ENCODE data around the gene USP13. TPM values are rescaled to one million over a fixed set of nuclear protein-coding genes. Genes with fewer than 3 reads are reported as not detected.
"Not testable (repeated sequence)": the region's sequence is repeated elsewhere in the genome, so short reads cannot be mapped to it uniquely, and the experiment has no call there.

The USP13 gene
- total RNA-seq, 2 experiments from 2014 or later, result 9.5 to 13.3 TPM

DNA sequence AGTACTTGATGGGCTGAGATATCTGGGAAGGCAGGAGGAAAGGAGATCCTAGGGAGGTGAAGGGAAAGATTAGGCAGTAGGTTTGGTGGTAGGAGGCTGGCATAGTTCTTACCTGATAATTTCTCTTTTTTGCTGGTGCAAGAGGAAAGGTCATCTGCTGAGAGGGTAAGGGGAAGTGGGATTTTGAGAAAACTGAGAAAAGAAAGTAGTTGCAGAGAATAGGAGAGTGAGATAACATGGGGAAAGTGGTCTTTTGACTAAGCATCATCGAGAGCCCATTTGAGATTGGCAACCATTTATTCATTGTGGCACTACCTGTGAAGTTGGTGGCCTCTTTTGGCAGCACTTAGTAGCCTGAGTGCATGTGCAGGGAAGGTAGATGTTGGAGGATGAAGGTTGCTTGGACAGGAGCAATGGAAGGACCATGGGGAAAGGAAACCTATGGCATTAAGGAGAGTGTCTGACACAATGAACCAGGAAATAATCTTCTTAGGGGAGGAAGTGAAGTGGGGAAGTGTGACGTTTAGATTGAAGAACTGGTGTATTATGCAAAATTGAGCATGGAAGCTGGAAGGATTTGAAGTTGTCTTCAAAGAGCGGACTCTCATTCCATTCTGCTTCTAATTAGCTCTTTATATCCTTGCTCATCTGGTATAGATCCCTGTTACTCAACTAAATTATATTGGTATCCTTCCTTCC lies 21.9 kb upstream of the USP13 start:
- H3K4me3 Mint-ChIP-seq, result no peak overlapping the region
- CTCF ChIA-PET, result no interaction called here
- H3K36me3 Mint-ChIP-seq, result peaks cover 1% of the 10 kb centered on the region
- H3K9me3 Mint-ChIP-seq (ENCODE audit: low read depth), result no peaks in the 10 kb centered on the region
- H3K4me1 Mint-ChIP-seq, result no peaks in the 10 kb centered on the region
- no peak overlapping the region for H3K27ac Mint-ChIP-seq
- no peaks in the 10 kb centered on the region for H3K27me3 Mint-ChIP-seq
- ATAC-seq (no peak), DNase-seq (no peak)

DNA sequence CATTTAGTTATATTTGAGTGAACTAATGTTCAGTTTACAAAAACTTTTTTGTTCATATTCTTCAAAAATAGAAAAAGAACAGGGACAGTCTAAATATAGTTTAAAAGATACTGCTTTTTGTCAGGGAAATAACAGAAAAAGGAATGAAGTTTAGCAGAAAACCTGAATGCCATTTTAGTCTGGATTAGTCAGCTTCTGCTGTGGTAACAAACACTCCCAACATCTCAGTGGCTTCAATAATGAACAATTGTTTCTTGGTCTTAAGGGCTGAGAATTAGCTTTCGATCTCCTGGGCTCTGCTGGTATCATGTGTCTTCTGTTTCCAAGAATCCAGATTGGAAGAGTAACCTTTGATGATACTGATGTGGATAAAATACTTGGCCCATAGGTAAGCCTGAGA lies 12.4 kb upstream of the USP13 start:
- ATAC-seq (no peak), DNase-seq (no peak)
- Mint-ChIP-seq H3K4me3 (no peak overlapping the region), H3K27ac (no peak overlapping the region), H3K36me3 (no peaks in the 10 kb centered on the region), H3K27me3 (no peaks in the 10 kb centered on the region), H3K9me3 (ENCODE audit: low read depth) (no peaks in the 10 kb centered on the region), H3K4me1 (peaks cover 8% of the 10 kb centered on the region)
- CTCF ChIA-PET, result no interaction called here

DNA sequence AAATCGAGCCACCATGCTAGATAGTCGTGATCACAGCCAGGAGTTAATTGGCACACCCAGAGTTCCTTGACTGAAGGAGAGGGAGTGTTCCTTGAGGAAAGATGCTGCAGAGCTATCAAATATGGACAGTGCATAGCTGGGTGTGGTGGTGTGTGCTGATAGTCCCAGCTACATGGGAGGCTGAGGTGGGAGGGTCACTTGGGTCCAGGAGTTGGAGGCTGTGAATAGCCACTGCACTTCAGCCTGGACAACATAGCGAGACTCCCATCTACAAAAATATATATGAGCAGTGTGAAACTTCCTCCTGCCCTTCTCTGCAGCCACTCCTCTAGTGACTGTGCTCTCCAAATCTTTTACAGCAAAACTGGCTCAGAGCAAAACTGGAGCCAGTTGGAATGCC lies 10.0 kb upstream of the USP13 start:
- DNase-seq (no peak), ATAC-seq (no peak)
- Mint-ChIP-seq H3K9me3 (ENCODE audit: low read depth) (no peaks in the 10 kb centered on the region), H3K27me3 (no peaks in the 10 kb centered on the region), H3K27ac (no peak overlapping the region), H3K4me1 (peaks cover 8% of the 10 kb centered on the region), H3K36me3 (no peaks in the 10 kb centered on the region), H3K4me3 (no peak overlapping the region)
- CTCF ChIA-PET, result no interaction called here

DNA sequence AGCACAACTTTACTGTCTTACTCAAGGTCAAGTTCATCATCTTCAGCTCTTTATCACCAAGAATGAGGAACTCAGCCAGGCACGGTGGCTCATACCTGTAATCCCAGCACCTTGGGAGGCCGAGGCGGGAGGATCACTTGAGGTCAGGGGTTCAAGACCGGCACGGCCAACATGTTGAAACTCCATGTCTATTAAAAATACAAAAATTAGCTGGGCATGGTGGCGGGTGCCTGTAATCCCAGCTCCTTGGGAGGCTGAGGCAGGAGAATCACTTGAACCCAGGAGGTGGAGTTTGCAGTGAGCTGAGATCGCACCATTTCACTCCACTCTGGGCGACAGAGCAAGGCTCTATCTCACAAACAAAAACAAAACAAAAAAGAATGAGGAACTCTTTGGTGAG lies 9.0 kb upstream of the USP13 start:
- DNase-seq, H3K36me3 Mint-ChIP-seq: not testable (repeated sequence)

DNA sequence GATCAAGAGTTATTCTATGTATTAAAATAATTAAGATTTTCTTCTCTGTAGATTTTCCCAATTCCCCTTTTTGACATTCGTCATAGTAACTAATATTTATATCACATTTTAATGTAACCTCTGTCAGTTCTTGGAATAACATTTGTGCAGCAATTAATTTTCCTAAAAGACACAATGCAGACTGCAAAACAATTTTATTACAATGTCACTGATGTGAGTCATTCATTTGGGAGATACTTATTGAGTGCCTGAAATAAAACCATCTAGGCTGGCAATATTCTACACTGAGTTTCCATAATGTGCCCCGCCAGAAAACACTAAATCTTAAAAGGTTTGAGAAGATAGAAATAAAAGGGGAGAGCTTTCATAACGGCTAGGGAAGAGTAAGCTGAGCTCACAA lies 6.7 kb upstream of the USP13 start:
- H3K4me3 Mint-ChIP-seq, result no peak overlapping the region
- ATAC-seq, result no peak

More for the DNA sequence above, 9.0 kb upstream of the USP13 start:
- not testable (repeated sequence) for H3K27me3 Mint-ChIP-seq; H3K4me1 Mint-ChIP-seq; H3K4me3 Mint-ChIP-seq; ATAC-seq; H3K9me3 Mint-ChIP-seq (ENCODE audit: low read depth); H3K27ac Mint-ChIP-seq
- CTCF ChIA-PET, result interaction anchor here (0.9 to 1.4 kb wide), 3 partner anchors 9 to 73 kb away, joined by 3 to 4 read pairs (median 3); partner anchors contain the start of gene USP13

DNA sequence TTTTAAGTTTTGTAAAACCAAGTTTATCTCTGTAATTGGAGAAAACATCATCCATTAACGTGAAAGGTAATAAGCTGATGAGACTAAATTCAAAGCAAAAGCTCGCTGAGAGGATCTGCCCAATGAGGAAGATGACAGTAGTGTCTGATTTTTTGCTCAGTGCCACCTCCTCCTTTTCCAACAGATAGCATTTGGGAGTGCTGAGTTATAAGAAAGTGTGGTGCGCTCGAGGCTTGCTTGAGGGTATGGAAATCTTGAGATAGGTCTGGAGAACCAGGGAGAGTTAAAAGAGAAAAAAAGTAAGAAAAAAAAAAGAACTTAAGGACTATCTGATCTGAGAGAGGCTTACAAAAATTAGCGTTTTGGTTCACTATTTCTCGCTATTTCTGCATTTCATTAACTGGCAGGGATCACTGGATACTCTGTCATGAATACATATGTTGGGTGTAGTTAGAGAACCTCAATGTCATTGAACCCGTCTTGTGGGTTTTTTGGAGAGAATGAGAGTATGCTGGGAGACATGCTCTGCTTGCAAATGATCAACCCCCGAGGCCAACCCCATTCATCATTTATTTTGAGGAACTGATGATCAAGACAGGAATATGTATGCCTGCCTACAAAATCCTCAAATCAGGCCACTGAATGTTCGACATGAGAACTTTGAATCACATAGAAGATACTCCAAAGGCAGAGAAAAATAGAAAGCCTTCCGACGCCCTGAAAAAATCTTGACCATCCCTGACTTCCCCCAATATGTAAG lies 973 bp upstream of the USP13 start:
- Mint-ChIP-seq H3K4me3 (peak overlapping the region; percentile 95), H3K9me3 (ENCODE audit: low read depth) (no peaks in the 10 kb centered on the region), H3K4me1 (peaks cover 31% of the 10 kb centered on the region), H3K27me3 (peaks cover 9% of the 10 kb centered on the region), H3K36me3 (peaks cover 13% of the 10 kb centered on the region), H3K27ac (peak overlapping the region; percentile 36)
- CTCF ChIA-PET, result interaction anchor here (0.7 to 1.2 kb wide), 2 partner anchors 8 to 47 kb away, joined by 4 read pairs; partner anchors contain the start of genes MRPL47 and NDUFB5
- no peak for ATAC-seq
- no peak for DNase-seq

More for the DNA sequence above, 6.7 kb upstream of the USP13 start:
- Mint-ChIP-seq H3K27ac (no peak overlapping the region), H3K4me1 (peaks cover 12% of the 10 kb centered on the region), H3K9me3 (ENCODE audit: low read depth) (no peaks in the 10 kb centered on the region), H3K36me3 (no peaks in the 10 kb centered on the region), H3K27me3 (no peaks in the 10 kb centered on the region)
- DNase-seq, result no peak
- CTCF ChIA-PET, result no interaction called here

DNA sequence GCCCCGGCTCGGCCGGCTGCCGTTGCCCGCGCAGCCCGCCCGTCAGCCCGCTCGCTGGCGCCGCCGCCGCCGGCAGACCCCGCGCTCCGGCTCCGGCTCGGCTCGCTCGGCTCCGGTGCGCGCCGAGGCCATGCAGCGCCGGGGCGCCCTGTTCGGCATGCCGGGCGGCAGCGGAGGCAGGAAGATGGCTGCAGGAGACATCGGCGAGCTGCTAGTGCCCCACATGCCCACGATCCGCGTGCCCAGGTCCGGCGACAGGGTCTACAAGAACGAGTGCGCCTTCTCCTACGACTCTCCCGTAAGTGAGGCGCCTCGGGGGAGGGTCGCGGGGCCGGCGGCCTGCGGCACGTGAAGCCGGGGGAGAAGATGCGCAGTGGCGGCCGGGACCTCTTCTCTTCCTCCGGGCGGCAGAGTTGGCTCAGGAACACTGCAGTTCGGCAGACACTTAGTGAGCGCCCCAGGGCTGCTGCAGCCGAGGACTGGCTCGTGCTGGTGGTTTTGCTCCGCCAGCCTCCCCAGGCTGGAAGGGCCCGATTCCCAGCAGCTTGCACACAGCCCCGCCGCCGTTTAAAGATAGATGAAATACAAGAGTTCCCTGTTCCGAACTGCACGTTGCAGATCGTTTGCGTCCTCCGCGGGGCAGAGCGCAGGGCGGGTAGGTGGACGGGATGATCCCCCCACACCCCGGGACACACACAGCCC lies 407 bp downstream of the USP13 start:
- Mint-ChIP-seq H3K4me1 (peaks cover 31% of the 10 kb centered on the region), H3K36me3 (peaks cover 14% of the 10 kb centered on the region), H3K27me3 (peaks cover 9% of the 10 kb centered on the region), H3K9me3 (ENCODE audit: low read depth) (no peaks in the 10 kb centered on the region), H3K27ac (peak overlapping the region; percentile 84), H3K4me3 (peak overlapping the region; percentile 95)
- CTCF ChIA-PET, result interaction anchor here (1.0 to 1.3 kb wide), 3 partner anchors 9 to 14 kb away, joined by 3 to 5 read pairs (median 4); no protein-coding TSS in a partner anchor
- peak; percentile 70 for ATAC-seq
- peak; percentile 76 for DNase-seq

DNA sequence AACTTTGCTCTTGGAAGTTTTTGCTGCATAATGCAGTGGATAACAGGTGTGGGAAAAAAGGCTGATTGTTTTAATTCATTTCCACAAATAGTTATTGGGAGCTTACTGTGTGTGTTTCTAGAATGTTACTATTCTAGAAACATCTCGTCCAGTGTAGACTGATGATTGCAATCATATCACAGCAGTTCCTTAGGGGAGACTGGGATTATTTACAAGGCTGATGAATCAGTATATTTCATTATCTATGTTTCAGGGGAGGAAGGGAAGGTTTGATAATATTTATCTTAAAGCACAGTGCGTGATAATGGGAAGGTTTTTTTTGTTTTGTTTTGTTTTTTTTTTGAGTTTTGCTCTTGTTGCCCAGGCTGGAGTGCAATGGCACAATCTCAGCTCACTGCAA lies 2.4 kb downstream of the USP13 start:
- Mint-ChIP-seq H3K4me3 (peak overlapping the region; percentile 25), H3K4me1 (peaks cover 26% of the 10 kb centered on the region), H3K36me3 (peaks cover 14% of the 10 kb centered on the region), H3K27me3 (peaks cover 9% of the 10 kb centered on the region), H3K27ac (no peak overlapping the region), H3K9me3 (ENCODE audit: low read depth) (no peaks in the 10 kb centered on the region)
- CTCF ChIA-PET, result interaction anchor here (1.2 kb wide), 1 partner anchor 132 kb away, joined by 3 read pairs; no protein-coding TSS in a partner anchor
- ATAC-seq (no peak), DNase-seq (no peak)

DNA sequence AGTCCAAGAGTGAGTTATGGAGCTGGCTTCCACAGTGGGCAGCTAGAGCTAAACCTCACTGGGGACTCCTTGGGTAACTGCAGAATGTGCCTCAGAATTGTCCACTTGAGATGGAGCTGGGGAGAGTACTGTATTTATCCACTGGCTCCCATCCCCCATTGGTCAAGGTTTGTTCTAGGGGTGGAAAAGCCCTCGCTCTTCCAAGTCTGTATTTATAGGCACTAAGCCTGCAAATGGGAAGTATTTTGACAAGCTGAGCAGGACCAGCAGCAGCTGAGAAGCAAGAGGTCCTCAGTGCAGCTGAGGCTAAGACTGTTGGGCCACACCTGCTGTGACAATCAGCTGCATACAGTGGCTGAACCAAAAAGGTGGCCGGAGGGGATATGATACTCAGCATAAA lies 5.8 kb downstream of the USP13 start:
- H3K4me3 Mint-ChIP-seq, result no peak overlapping the region
- CTCF ChIA-PET, result interaction anchor here (1.7 kb wide), 1 partner anchor 9 kb away, joined by 7 read pairs; no protein-coding TSS in a partner anchor
- no peak overlapping the region for H3K27ac Mint-ChIP-seq
- ATAC-seq (no peak), DNase-seq (no peak)
- H3K9me3 Mint-ChIP-seq (ENCODE audit: low read depth), result no peaks in the 10 kb centered on the region
- H3K4me1 Mint-ChIP-seq, result peaks cover 15% of the 10 kb centered on the region
- peaks cover 14% of the 10 kb centered on the region for H3K36me3 Mint-ChIP-seq
- H3K27me3 Mint-ChIP-seq, result no peaks in the 10 kb centered on the region

DNA sequence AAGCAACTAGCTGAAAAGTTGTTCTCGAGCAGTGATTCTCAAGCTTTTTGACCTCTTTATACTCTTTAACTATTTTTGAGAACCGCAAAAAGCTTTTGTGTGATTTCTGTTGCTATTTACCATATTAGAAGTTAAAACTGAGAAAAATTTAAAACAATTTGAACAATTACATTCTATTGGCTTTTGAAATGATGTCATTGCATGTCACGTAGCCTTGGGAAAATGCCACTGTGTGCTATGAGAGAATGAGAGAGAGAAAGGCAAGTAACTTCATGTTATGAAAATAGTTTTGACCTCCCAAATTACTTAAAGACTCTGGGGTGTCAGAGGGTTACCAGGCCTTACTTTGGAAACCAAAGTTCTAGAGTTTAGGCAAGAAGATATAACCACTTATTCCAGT lies 8.0 kb downstream of the USP13 start:
- no peak overlapping the region for H3K27ac Mint-ChIP-seq
- CTCF ChIA-PET, result interaction anchor here (1.8 kb wide), 1 partner anchor 11 kb away, joined by 5 read pairs; no protein-coding TSS in a partner anchor
- H3K36me3 Mint-ChIP-seq, result peaks cover 10% of the 10 kb centered on the region
- DNase-seq (no peak), ATAC-seq (no peak)
- no peak overlapping the region for H3K4me3 Mint-ChIP-seq
- no peaks in the 10 kb centered on the region for H3K9me3 Mint-ChIP-seq (ENCODE audit: low read depth)
- no peaks in the 10 kb centered on the region for H3K4me1 Mint-ChIP-seq
- H3K27me3 Mint-ChIP-seq, result no peaks in the 10 kb centered on the region

DNA sequence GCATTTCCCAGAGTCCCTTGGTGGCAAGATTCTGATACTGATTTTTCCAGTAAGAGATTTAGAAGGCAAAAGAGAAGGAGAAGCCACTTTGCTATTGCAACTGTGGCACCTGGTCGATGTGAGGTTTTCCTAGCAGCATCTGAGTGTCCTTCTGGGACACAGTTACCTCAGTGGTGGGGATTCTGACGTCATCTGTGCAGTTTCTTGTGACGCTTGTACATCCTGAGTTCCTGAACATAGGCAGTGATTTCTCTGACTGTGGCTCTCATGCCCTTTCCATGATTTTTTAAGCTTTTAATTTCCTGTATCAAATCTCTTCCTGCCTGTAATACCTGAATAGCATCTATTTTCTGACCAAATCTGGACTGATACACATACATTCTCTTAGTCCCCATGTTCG lies 8.9 kb downstream of the USP13 start:
- DNase-seq, result no peak
- ATAC-seq, result no peak
- no peak overlapping the region for H3K4me3 Mint-ChIP-seq
- no peaks in the 10 kb centered on the region for H3K27me3 Mint-ChIP-seq
- no peak overlapping the region for H3K27ac Mint-ChIP-seq
- CTCF ChIA-PET, result interaction anchor here (1.8 to 2.5 kb wide), 3 partner anchors 8 to 12 kb away, joined by 5 to 6 read pairs (median 5); no protein-coding TSS in a partner anchor
- peaks cover 2% of the 10 kb centered on the region for H3K36me3 Mint-ChIP-seq
- no peaks in the 10 kb centered on the region for H3K4me1 Mint-ChIP-seq
- H3K9me3 Mint-ChIP-seq (ENCODE audit: low read depth), result no peaks in the 10 kb centered on the region

DNA sequence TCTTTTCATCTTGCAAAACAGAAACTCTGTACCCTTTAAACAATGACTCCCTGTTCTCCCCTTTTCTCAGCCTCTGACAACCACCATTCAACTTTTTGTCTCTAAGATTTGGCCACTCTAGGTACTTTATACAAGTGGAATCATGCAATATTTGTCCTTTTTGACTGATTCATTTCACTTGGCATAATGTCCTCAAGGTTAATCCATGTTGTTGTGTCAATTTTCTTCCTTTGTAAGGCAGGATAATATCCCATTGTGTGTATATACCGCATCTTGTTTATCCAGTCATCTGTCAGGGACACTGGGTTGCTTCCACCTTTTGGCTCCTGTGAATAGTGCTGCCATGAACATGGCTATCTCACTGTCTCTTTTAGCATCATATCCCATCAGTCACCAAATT lies 10.3 kb downstream of the USP13 start:
- H3K4me1 Mint-ChIP-seq, result no peaks in the 10 kb centered on the region
- no peak overlapping the region for H3K27ac Mint-ChIP-seq
- DNase-seq (no peak), ATAC-seq (no peak)
- CTCF ChIA-PET, result interaction anchor here (1.8 to 2.5 kb wide), 2 partner anchors 9 to 13 kb away, joined by 5 to 6 read pairs; no protein-coding TSS in a partner anchor
- no peaks in the 10 kb centered on the region for H3K27me3 Mint-ChIP-seq
- no peaks in the 10 kb centered on the region for H3K9me3 Mint-ChIP-seq (ENCODE audit: low read depth)
- H3K36me3 Mint-ChIP-seq, result peaks cover 2% of the 10 kb centered on the region
- no peak overlapping the region for H3K4me3 Mint-ChIP-seq

DNA sequence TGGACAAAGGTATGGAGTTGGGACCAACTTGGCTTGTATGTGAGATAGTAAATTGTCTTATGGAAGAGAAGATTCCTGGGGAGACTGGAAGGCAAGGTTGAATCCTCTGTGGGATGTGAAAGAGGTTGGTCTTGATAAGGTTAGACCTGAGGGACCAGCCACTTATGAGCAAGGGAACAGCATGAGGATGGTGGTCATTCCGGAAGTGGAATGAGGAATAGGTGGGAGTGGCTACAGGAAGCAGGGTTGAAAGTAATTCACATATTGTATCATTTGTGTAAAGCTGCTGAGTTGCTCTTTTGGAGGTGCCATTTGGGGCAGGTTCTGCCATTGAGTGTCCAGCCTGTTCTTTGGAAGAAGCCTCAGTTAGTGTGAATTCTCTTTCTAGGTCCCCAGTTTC lies 13.2 kb downstream of the USP13 start:
- no peaks in the 10 kb centered on the region for H3K4me1 Mint-ChIP-seq
- no peaks in the 10 kb centered on the region for H3K27me3 Mint-ChIP-seq
- no peak overlapping the region for H3K27ac Mint-ChIP-seq
- ATAC-seq (no peak), DNase-seq (no peak)
- peaks cover 2% of the 10 kb centered on the region for H3K36me3 Mint-ChIP-seq
- H3K4me3 Mint-ChIP-seq, result no peak overlapping the region
- no peaks in the 10 kb centered on the region for H3K9me3 Mint-ChIP-seq (ENCODE audit: low read depth)
- CTCF ChIA-PET, result no interaction called here
